ENCODE results near the gene TBX20.
"Not testable (repeated sequence)": the region's sequence is repeated elsewhere in the genome, so short reads cannot be mapped to it uniquely, and the experiment has no call there.

TBX20 gene

GRCh38 chr7:35255443-35256255, 1.7 kb upstream of the TBX20 start:
- no peak for DNase-seq (ENCODE audit: low spot score)

DNA sequence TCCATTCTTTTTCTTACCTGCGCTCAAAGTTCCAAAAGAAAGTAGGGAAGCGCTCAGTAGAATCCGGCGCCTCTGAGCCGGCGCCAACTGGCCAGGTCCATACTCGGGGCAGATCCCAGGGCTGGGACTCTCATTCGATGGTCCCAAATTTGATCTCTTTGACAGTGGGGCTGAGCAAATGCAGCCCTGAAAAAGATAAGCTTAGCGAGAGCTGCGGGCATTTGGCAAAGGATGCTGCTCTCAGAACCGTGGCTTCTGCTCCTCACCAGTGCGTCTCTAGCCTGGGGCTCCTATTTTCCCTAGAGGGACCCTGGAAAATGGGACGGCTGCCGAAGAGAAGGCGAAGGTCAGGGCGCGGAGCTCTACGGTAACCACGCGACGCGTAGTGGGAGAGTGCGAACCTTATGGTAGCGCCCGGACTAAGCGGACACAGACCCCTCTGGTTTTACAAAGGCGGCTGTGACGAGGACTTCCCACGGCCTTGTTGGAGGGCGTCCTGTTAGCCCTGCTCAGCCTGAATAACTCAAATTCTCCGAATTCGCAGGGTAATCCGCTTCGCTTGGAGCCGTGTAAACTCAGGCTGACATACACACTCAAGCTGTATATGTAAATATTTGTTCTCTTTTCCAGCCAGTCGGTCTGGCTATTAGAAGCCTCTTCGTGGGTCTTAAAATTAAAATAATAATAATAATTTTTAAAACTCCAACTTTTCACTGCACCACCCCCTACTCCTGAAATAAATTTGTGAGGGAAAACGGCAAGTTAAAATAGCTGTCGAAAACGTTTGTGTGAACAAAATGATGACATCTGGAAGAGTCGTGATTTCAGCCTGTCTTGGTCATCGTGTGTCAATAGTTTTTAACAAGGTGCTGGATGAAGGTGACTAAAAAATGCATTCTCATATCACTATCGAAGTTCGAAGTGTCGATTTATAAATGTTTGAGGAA, 869 bp upstream of the TBX20 start:
- DNase-seq (ENCODE audit: low spot score): no peak

DNA sequence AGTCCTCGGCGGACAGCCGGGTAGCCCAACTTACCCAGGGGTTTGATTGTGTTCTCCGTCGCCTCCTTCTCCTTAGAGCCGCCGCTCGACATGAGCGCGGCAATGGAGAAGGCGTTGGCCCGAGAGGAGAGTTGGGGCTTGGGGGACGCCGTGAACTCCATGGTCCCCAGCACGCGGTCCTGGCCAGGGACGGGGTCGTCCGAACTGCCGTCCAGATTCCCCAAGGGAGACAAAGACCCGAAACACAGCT, 515 bp downstream of the TBX20 start:
- no peak for DNase-seq (ENCODE audit: low spot score)

GRCh38 chr7:35252612-35253459, 1.1 kb downstream of the TBX20 start:
- DNase-seq (ENCODE audit: low spot score): peak; percentile 43

DNA sequence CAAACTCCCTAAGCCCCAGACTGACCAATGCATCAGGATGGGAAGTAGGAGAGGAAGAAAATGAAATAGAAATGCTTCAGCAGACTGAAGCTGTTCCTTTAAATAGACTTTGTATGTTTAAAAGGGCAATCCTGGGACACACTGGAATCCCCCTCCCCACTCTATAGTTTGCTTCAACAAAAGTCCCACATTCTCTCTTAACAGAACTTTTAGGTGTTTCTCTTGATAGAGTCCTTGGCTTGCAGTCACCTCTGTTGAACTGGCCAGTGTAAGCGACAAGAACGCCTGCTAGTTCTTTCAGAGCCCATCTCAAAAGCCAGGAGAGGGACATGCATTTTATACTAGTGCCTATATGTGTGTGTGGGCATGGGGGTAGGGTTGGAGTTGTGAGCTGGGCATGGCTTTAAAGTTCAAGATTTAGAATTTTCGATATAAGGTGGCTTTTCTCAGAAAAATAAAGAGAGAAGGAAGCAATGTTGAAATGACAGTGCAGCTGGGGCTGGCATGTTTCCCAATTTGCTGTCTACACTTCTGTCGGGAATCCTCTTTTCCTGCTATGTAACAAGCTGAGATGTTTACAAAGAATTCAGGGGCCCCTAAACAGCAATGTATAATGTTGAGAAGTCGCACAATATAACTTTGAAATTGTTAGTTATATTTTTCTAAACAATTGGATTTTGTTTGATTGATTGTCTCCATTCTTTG, 2.1 kb downstream of the TBX20 start:
- DNase-seq (ENCODE audit: low spot score): no peak

GRCh38 chr7:35250941-35251340, 3.0 kb downstream of the TBX20 start:
- DNase-seq (ENCODE audit: low spot score): no peak

- DNase-seq (ENCODE audit: low spot score): no peak
These were observed 3.4 kb downstream of the TBX20 start for GRCh38 chr7:35250452-35250851.

- no peak for DNase-seq (ENCODE audit: low spot score)
These were observed 4.4 kb downstream of the TBX20 start for GRCh38 chr7:35249537-35249907.

DNA sequence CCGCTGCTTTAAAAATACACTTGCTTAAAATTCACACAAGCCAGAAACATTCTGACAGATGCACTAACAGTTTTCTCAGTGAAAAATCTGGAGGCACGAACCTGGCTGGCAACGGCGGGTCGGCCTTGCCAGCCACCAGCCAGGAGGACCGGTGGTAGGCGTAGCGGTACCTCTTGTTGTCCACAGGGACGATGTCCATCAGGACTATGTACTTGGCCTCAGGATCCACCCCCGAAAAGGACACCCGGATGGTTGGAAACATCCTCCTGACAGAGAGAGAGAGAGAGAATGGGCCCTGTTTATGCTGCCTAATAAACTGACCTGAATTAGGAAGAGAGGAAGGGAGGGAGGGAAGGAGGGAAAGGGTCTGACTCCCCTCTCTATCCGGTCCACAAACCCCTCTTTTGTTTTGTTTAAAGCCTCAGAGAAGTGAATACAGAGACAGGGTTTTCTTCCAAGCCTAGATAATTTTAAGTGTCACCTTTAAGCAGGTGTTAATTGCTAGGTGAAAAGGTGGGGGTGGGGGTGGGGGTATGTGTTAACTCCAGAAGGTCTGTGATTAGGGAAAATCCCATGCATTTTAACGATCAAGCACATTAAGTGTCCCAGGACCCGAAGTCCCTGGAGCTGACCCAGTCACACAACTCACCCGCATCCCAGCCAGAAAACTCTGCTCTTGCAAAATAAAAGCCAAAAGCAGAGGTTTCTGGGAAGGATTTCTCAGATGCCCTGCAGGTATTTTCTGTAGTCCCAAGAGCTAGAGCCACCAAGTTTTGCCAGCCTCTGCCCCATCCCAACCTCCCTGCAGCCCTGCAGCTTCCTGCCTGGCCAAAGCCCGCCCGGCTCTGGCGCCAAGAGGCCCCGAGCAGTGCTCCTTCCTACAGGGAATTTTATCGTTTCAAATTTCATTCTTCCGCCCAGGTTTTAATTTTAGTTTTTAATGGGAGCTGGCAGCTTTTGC, 5.0 kb downstream of the TBX20 start:
- no peak for DNase-seq (ENCODE audit: low spot score)

GRCh38 chr7:35246819-35247218, 7.1 kb downstream of the TBX20 start:
- DNase-seq (ENCODE audit: low spot score): no peak

DNA sequence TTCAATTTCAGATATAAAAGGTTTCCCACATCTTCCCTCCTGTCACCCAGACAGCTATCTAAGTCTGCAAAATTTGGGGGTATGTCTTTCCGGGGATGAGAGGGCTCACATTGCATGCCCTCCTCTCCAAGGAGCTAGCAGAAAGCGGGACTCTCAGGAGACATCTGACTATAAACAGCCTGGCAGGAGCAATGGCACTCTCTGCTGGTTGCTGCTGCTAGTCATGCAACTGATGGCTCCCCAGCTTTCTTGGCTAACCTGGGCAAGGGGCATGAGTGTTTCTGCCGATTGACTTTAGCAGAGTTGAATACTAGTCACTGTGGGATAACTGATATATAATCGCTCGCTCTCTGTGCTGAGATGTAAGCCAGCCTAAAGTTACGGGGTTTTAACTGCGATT, 12.0 kb downstream of the TBX20 start:
- no peak for DNase-seq (ENCODE audit: low spot score)

GRCh38 chr7:35241436-35241835, 12.5 kb downstream of the TBX20 start:
- no peak for DNase-seq (ENCODE audit: low spot score)

- DNase-seq (ENCODE audit: low spot score): not testable (repeated sequence)
These were observed 12.9 kb downstream of the TBX20 start for GRCh38 chr7:35241008-35241407.

DNA sequence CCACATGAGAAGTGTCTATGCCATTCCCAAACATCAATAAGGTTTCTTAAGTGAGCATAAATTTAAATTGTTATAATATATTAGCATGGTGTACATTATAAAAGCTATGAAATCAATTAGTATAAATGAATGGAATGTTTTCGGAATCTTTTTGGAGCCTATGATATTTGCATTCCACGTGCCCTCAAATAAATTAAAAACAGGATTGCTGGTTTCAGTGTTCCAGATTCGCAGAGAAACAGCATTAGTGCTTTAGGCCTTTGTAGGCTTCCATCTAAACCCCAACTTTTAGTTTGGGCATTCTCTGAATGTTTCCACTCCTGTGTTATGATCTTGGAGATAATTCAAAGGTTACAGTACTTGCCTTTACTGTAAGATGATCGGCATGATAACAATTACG, 15.4 kb downstream of the TBX20 start:
- not testable (repeated sequence) for DNase-seq (ENCODE audit: low spot score)

GRCh38 chr7:35232994-35233393, 20.9 kb downstream of the TBX20 start:
- DNase-seq (ENCODE audit: low spot score): no peak

GRCh38 chr7:35231221-35231620, 22.7 kb downstream of the TBX20 start:
- not testable (repeated sequence) for DNase-seq (ENCODE audit: low spot score)

DNA sequence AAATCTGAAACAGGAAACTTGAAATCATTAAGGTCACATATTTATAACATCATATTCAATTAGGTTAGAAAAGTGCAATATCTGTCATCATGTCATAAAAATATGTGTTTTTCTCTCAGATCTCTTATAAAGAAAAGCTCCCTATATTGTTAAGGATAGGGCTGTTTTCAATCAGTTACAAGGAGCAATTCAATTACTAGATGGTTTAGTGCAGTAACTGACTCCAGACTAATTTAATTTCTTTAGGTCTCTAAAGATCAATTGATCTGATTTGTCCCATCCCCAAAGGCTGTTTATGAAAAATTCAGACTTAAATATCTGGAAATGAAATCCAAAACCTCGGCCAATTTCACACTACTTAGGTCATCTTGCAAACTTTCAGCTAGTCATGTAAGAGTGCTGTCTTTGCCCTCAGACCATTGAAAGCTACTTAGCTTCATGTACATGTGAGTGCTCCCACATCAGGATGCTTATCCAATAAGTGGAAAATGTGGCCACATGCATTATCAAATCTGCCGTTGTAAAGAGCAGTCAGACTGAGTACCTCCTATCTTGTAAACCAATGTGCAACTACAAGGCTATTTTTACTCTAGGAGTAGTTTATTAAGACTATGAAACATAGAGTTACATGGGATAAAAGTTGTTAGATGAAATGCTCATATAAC, 24.7 kb downstream of the TBX20 start:
- DNase-seq (ENCODE audit: low spot score): not testable (repeated sequence)

DNA sequence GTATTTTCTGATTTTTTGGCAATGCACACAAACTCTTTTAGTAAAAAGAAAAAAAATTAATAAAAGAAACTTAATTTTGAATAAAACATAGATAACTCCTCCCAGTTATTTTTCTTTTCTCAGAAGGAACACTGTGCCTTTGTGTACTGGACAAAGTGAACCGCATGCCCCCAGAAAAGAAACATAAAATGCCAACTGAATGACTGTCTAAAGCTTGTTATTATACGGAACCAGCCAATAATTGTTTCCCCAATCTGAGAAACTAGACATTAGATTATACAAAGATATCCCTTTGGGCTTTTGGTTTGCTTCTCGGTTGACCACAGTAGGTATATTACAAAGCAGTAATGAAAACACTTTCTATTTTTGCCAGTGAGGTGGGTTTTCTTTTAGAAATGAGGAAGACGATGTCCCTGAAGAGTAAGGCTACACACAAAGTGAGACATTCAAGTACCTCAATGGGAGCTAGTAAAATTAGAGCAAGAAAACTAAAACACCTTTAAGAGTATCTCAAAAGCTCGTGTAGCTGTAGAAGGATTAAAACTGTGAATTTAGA, 25.3 kb downstream of the TBX20 start:
- not testable (repeated sequence) for DNase-seq (ENCODE audit: low spot score)

DNA sequence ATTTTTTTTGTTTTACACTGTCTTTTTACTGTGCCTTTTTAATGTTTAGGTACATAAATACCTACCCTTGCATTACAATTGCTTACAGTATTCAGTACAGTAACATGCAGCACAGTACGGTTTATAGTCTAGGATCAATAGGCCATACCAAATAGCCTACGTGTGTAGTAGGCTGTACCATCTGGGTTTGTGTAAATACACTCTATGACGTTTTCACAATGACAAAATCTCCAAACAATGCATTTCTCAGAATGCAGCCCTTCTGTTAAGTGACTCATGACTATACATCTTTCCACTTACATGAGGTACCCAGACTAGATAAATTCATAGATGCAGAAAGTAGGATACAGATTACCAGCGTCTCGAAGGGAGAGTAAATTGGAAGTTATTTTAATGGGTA, 26.5 kb downstream of the TBX20 start:
- DNase-seq (ENCODE audit: low spot score): not testable (repeated sequence)

- DNase-seq (ENCODE audit: low spot score): not testable (repeated sequence)
These were observed 31.5 kb downstream of the TBX20 start for GRCh38 chr7:35222445-35222844.

All from SW480 (cell line).